HepG2 (cell line): ENCODE results near the gene CHCHD3. TPM values are rescaled to one million over a fixed set of nuclear protein-coding genes. Genes with fewer than 3 reads are reported as not detected.

ENCODE experiments used
- ATAC-seq: fragments of 200-7000 bp; cut with Tn5 transposase; 3 replicates; pipeline ENCODE4 v1.9.1; 2020; ENCODE audit warnings: mild to moderate bottlenecking, moderate library complexity
- BruUV-seq: library from RNA; stranded (reverse); fragments of 400-500 nt; replicated peaks from 2 replicates; lab custom pipeline; 2021; lab: Mats Ljungman, UMichigan
- CTCF ChIA-PET: fragments of 300-600 bp; formaldehyde crosslinking; extraction: SDS; loops from one replicate; lab custom pipeline; 2021; ENCODE audit warnings: low total read pairs, inconsistent platforms, low intra/inter-chr PET ratio; lab: Yijun Ruan, JAX
- POLR2A ChIA-PET: fragments of 350-600 bp; sonication (Branson Sonifier 250); formaldehyde crosslinking; loops from one replicate; lab custom pipeline; 2020; ENCODE audit warnings: antibody characterized with exemption, inconsistent platforms; lab: Yijun Ruan, JAX
- DNase-seq: peaks from one replicate; pipeline ENCODE4 v3.0.0-alpha.2; 2015; ENCODE audit warnings: low spot score
- FAIRE-seq: peaks from 3 replicates; lab custom pipeline; 2011; peaks lifted over from hg19 to GRCh38; lab: Jason Lieb, UNC
- H2AFZ ChIP-seq: one replicate; pipeline ENCODE4 v1.6.1; 2011; ENCODE audit warnings: low read length, inconsistent platforms
- H3K27ac ChIP-seq: fragments of 300-600 bp; 3 replicates; pipeline ENCODE4 v1.8.0; 2011; ENCODE audit warnings: mixed run types, mild to moderate bottlenecking, mixed read lengths, low read length, inconsistent platforms; ENCODE audit not compliant: insufficient read depth; ENCODE audit errors: extremely low read length
- H3K27me3 ChIP-seq, 2 experiments: fragments of 200-600 bp in 1 of 2; 2 replicates in 1 of 2; 3 replicates in 1 of 2; pipeline versions ENCODE4 v1.6.0 to v1.8.0; 2011; ENCODE audit warnings: low read length in 2 of 2, mild to moderate bottlenecking in 2 of 2, moderate library complexity in 2 of 2, inconsistent platforms in 1 of 2; ENCODE audit not compliant: insufficient read depth in 2 of 2, control insufficient read depth in 1 of 2
- H3K36me3 ChIP-seq, 2 experiments: fragments of 200-600 bp in 1 of 2; replicated peaks in 1 of 2; 2 replicates in 1 of 2; 3 replicates in 1 of 2; pipeline versions ENCODE4 v1.5.1 to v1.8.0; 2011; ENCODE audit warnings: low read length in 2 of 2, inconsistent platforms in 1 of 2; ENCODE audit not compliant: insufficient read depth in 2 of 2, control insufficient read depth in 1 of 2
- H3K4me1 ChIP-seq: 2 replicates; pipeline ENCODE4 v1.5.1; 2012; ENCODE audit warnings: low read length, inconsistent platforms; ENCODE audit not compliant: insufficient read depth
- H3K4me2 ChIP-seq: 2 replicates; pipeline ENCODE4 v1.6.0; 2011; ENCODE audit warnings: low read depth, low read length, inconsistent platforms
- H3K4me3 ChIP-seq, 3 experiments: fragments of 200-600 bp in 1 of 3; sonication (generic), shearing (Covaris generic) in 1 of 3; replicated peaks in 1 of 3; 2 replicates each; pipeline ENCODE4 v1.5.1; 2011 to 2016; ENCODE audit warnings: low read length in 3 of 3, inconsistent platforms in 2 of 3, low read depth in 2 of 3, mild to moderate bottlenecking in 2 of 3, control low read depth in 1 of 3, mixed read lengths in 1 of 3; ENCODE audit not compliant: insufficient read depth in 1 of 3
- H3K79me2 ChIP-seq: one replicate; pipeline ENCODE4 v1.6.1; 2011; ENCODE audit warnings: low read length, inconsistent platforms; ENCODE audit not compliant: insufficient read depth
- H3K9ac ChIP-seq: 2 replicates; pipeline ENCODE4 v1.6.0; 2011; ENCODE audit warnings: mild to moderate bottlenecking, low read depth, low read length, inconsistent platforms; ENCODE audit not compliant: insufficient read depth
- H3K9me3 ChIP-seq: 2 replicates; pipeline ENCODE4 v1.5.1; 2012; ENCODE audit warnings: mild to moderate bottlenecking, low read length
- H4K20me1 ChIP-seq: 2 replicates; pipeline ENCODE4 v1.6.0; 2011; ENCODE audit warnings: inconsistent platforms, mild to moderate bottlenecking, low read length, moderate library complexity; ENCODE audit not compliant: insufficient read depth
- DPF2 ChIP-seq: sonication (generic); formaldehyde crosslinking; IDR thresholded peaks from 2 replicates; pipeline ENCODE4 v1.4.0; 2020; ENCODE audit warnings: mild to moderate bottlenecking, low read depth, missing genetic modification reagents, borderline replicate concordance
- HHEX ChIP-seq: IDR thresholded peaks from 2 replicates; pipeline ENCODE4 v1.6.1; 2016; ENCODE audit warnings: control low read depth
- JDP2 ChIP-seq: sonication (generic); formaldehyde crosslinking; IDR thresholded peaks from 2 replicates; pipeline ENCODE4 v1.8.1; 2022; ENCODE audit warnings: missing genetic modification reagents, borderline replicate concordance
- RFX5 ChIP-seq: IDR thresholded peaks from 2 replicates; pipeline ENCODE4 v1.6.1; 2011; ENCODE audit warnings: low read depth, low read length, improper control_type of control experiment
- SP5 ChIP-seq: IDR thresholded peaks from 2 replicates; pipeline ENCODE4 v1.6.1; 2016; ENCODE audit warnings: low read depth, borderline replicate concordance
- TBX2 ChIP-seq: sonication (generic); formaldehyde crosslinking; IDR thresholded peaks from 2 replicates; pipeline ENCODE4 v1.5.0; 2020; ENCODE audit warnings: missing genetic modification reagents, mild to moderate bottlenecking, borderline replicate concordance
- TERF1 ChIP-seq: sonication (generic); formaldehyde crosslinking; IDR thresholded peaks from 2 replicates; pipeline ENCODE4 v1.8.0; 2022; ENCODE audit warnings: mild to moderate bottlenecking, missing genetic modification reagents, moderate library complexity
- ZBTB39 ChIP-seq: sonication (generic); formaldehyde crosslinking; IDR thresholded peaks from 2 replicates; pipeline ENCODE4 v1.5.0; 2020; ENCODE audit warnings: missing genetic modification reagents
- ZBTB40 ChIP-seq, 2 experiments: fragments of 450-650 bp in 1 of 2; sonication (generic) in 1 of 2; formaldehyde crosslinking in 1 of 2; IDR thresholded peaks; 2 replicates each; pipeline versions ENCODE4 v1.6.1 to v1.8.0; 2016 to 2022; ENCODE audit warnings: antibody characterized with exemption in 1 of 2, mild to moderate bottlenecking in 1 of 2, missing genetic modification reagents in 1 of 2
- ZBTB43 ChIP-seq: sonication (generic); formaldehyde crosslinking; conservative IDR thresholded peaks from 2 replicates; pipeline ENCODE4 v1.4.0; 2020; ENCODE audit warnings: missing genetic modification reagents
- ZNF33A ChIP-seq: sonication (generic); formaldehyde crosslinking; IDR thresholded peaks from 2 replicates; pipeline ENCODE4 v1.5.1; 2020; ENCODE audit warnings: missing genetic modification reagents, mild to moderate bottlenecking, moderate library complexity, borderline replicate concordance
- whole genome bisulfite sequencing: methylation state at CpG from one replicate; pipeline ENCODE4 v1.1.6; 2017; ENCODE audit warnings: low lambda C conversion rate; 5-methylcytosine and 5-hydroxymethylcytosine counted together
- in situ Hi-C: cut with HindIII; loops from 2 replicates; pipeline ENCODE4 v1.10.0; 2017; ENCODE audit warnings: low pct_unique_long_range_greater_than_20kb; ENCODE audit not compliant: extremely low pct_ligation_motif_present
- intact Hi-C: fragments of 100-400 bp; cut with micrococcal nuclease; formaldehyde crosslinking; loops from one replicate; pipeline ENCODE4 v1.10.0; 2022; ENCODE audit not compliant: unreplicated experiment
- polyA plus RNA-seq, 8 experiments: library from polyadenylated mRNA; depleted of rRNA in 3 of 8; stranded (reverse) in 7 of 8; unstranded in 1 of 8; fragments of >200 nt; fragmentation: Illumina TruSeq in 4 of 8; extraction: Trizol in 4 of 8; gene quantifications; 2 replicates each; pipeline versions ENCODE4 v1.2.1 to v1.2.3, GENCODE V29; 2011 to 2016; ENCODE audit warnings: low read depth in 4 of 8, missing spikeins in 1 of 8, mixed read lengths in 1 of 8; ENCODE audit not compliant: insufficient read depth in 1 of 8
- total RNA-seq, 5 experiments: library from RNA; depleted of rRNA; stranded (reverse); fragments of >200 nt; fragmentation: Illumina TruSeq; extraction: Trizol; gene quantifications; 2 replicates each; pipeline ENCODE4 v1.2.3, GENCODE V29; 2016; ENCODE audit warnings: low read depth in 1 of 5

CHCHD3 gene
- total and polyA plus RNA-seq, 2 of the 13 experiments (the other 11 are each of a cell fraction or from before 2014, with no cell fraction given): 32.7 to 86.8 TPM

GRCh38 chr7:132760244-132760623, 321.7 kb downstream of the CHCHD3 start:
- no TSS peak for BruUV-seq
- Histone ChIP-seq H2AFZ (no peak overlapping the region), H3K79me2 (no peaks in the 10 kb centered on the region), H3K4me1 (no peaks in the 10 kb centered on the region), H3K27me3 (peaks cover 0 to 26% of the 10 kb centered on the region in 2 experiments; a peak in 2 of 5 replicates), H3K4me2 (no peak overlapping the region), H3K4me3 (no peak overlapping the region), H3K9ac (no peak overlapping the region), H3K9me3 (no peaks in the 10 kb centered on the region), H3K27ac (no peak overlapping the region), H3K36me3 (no peaks in the 10 kb centered on the region), H4K20me1 (no peaks in the 10 kb centered on the region)
- DNase-seq (no peak), ATAC-seq (no peak), FAIRE-seq (no peak)
- in situ Hi-C loops (no loop called here), intact Hi-C loops (no loop called here)
- WGBS: 3% methylated on average over 2 of the region's 2 CpGs
- ChIA-PET CTCF (no interaction called here), POLR2A (no interaction called here)
- TF ChIP-seq DPF2 (no peak), ZBTB39 (CRISPR knock-in tag) (no peak), JDP2 (CRISPR knock-in tag) (no peak), HHEX (CRISPR knock-in tag) (no peak), ZBTB40 (IDR thresholded peaks at IDR 0.05) (no peak), ZBTB40 (CRISPR knock-in tag; IDR thresholded peaks at IDR 0.05) (no peak), ZBTB43 (no peak), SP5 (no peak), ZNF33A (CRISPR knock-in tag) (no peak), TERF1 (CRISPR knock-in tag) (no peak), TBX2 (no peak), RFX5 (no peak)
